ENCODE measurements around the gene RALGAPA1. TPM values are rescaled to one million over a fixed set of nuclear protein-coding genes. Genes with fewer than 3 reads are reported as not detected.

RALGAPA1 gene
- total and polyA plus RNA-seq, 2 of the 13 experiments (the other 11 are each of a cell fraction or from before 2014, with no cell fraction given): 65.0 to 89.2 TPM

GRCh38 chr14:35826218-35826951 is 17.3 kb upstream of the RALGAPA1 start, which contains the start of gene BRMS1L (continued):
- TF ChIP-seq, protein P1, sequence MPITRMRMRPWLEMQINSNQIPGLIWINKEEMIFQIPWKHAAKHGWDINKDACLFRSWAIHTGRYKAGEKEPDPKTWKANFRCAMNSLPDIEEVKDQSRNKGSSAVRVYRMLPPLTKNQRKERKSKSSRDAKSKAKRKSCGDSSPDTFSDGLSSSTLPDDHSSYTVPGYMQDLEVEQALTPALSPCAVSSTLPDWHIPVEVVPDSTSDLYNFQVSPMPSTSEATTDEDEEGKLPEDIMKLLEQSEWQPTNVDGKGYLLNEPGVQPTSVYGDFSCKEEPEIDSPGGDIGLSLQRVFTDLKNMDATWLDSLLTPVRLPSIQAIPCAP (CRISPR knock-in tag; IDR thresholded peaks at IDR 0.05; ENCODE audit: low read depth): peak; percentile 97
- TF ChIP-seq ARID2 (CRISPR knock-in tag; IDR thresholded peaks at IDR 0.05; ENCODE audit: borderline replicate concordance) (peak; percentile 100), ZNF574 (CRISPR knock-in tag; IDR thresholded peaks at IDR 0.05) (peak; percentile 93), HNRNPH1 (optimal IDR thresholded peaks at IDR 0.05; ENCODE audit: low read depth, low read length) (peak; percentile 95), SMYD3 (CRISPR knock-in tag; IDR thresholded peaks at IDR 0.05) (peak; percentile 99), ZNF891 (CRISPR knock-in tag; IDR thresholded peaks at IDR 0.05) (peak; percentile 100), RFXANK (CRISPR knock-in tag; IDR thresholded peaks at IDR 0.05) (peak; percentile 93; the same call in 1 of the 2 replicates), RCOR2 (CRISPR knock-in tag; IDR thresholded peaks at IDR 0.05) (peak; percentile 69; the same call in 1 of the 2 replicates), TAF15 (IDR thresholded peaks at IDR 0.05; ENCODE audit: low read depth, low read length, poor library complexity, severe bottlenecking) (peak; percentile 99), ZNF235 (CRISPR knock-in tag; IDR thresholded peaks at IDR 0.05; ENCODE audit: borderline replicate concordance) (peak; percentile 100), SKI (IDR thresholded peaks at IDR 0.05; ENCODE audit: partially characterized antibody) (peak; percentile 86), TAF1 (CRISPR knock-in tag; IDR thresholded peaks at IDR 0.05) (peak; percentile 100), ZSCAN25 (CRISPR knock-in tag; IDR thresholded peaks at IDR 0.05) (peak; percentile 65), RXRB (CRISPR knock-in tag; IDR thresholded peaks at IDR 0.05; ENCODE audit: borderline replicate concordance) (peak; percentile 72), EZH2 (conservative IDR thresholded peaks at IDR 0.05; ENCODE audit: low read depth, low read length) (no peak), HNRNPLL (IDR thresholded peaks at IDR 0.05; ENCODE audit: low read depth, low read length, poor library complexity, severe bottlenecking) (peak; percentile 88), SMARCC2 (IDR thresholded peaks at IDR 0.05) (no peak), PRPF4 (IDR thresholded peaks at IDR 0.05; ENCODE audit: low read depth, low read length, poor library complexity, severe bottlenecking) (no peak), KDM1A (CRISPR knock-in tag; IDR thresholded peaks at IDR 0.05) (no peak; the same call in 1 of the 2 replicates), ZNF770 (CRISPR knock-in tag; IDR thresholded peaks at IDR 0.05) (peak; percentile 91), ZBTB46 (CRISPR knock-in tag; IDR thresholded peaks at IDR 0.05; ENCODE audit: borderline replicate concordance) (peak; percentile 99)
- TF ChIP-seq, protein P2, sequence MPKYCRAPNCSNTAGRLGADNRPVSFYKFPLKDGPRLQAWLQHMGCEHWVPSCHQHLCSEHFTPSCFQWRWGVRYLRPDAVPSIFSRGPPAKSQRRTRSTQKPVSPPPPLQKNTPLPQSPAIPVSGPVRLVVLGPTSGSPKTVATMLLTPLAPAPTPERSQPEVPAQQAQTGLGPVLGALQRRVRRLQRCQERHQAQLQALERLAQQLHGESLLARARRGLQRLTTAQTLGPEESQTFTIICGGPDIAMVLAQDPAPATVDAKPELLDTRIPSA (CRISPR knock-in tag; IDR thresholded peaks at IDR 0.05; ENCODE audit: borderline replicate concordance): no peak; the same call in 1 of the 2 replicates
